NCI-H128 (cell line): Measurements from ENCODE around the gene MYO19.

Experiments
- DNase-seq: peaks from one replicate; lab custom pipeline; 2025; ENCODE audit not compliant: unreplicated experiment; lab: John Stamatoyannopoulos, UW

MYO19 gene

GRCh38 chr17:36534840-36535668 lies at the start of gene MYO19, which contains the start of gene PIGW:
Gene MYO19 (minus strand): TSS chr17:36534868. CDS start chr17:36532538, 2,330 bp downstream.
Gene PIGW (plus strand): TSS chr17:36534987. CDS start chr17:36537102, 2,115 bp downstream.
- peak; percentile 42 for DNase-seq

GRCh38 chr17:36583787-36584186 lies 49.1 kb upstream of the MYO19 start:
- DNase-seq: no peak

- no peak for DNase-seq
Observed at GRCh38 chr17:36578671-36579070, 44.0 kb upstream of the MYO19 start.

GRCh38 chr17:36576793-36577192 lies 42.1 kb upstream of the MYO19 start:
- no peak for DNase-seq

DNA sequence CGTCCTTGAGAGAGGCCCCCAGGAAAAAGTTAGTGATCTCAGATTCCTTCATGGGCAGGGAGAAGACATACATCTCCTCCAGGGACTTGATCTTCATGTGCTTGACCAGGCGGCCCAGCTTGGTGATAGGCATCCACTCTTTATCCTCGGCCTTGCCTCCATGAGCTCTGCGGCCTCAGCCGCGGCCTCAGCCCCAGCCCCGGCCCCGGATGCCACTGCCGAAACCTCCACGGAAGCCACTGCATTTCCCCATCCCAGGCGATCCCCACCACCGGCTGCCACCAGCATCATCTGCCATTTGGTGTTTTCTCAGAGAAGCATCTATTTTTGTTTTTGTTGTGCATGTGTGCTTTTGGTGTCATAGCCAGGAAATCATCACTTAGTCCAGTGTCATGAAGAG lies 40.4 kb upstream of the MYO19 start:
- DNase-seq: no peak

DNA sequence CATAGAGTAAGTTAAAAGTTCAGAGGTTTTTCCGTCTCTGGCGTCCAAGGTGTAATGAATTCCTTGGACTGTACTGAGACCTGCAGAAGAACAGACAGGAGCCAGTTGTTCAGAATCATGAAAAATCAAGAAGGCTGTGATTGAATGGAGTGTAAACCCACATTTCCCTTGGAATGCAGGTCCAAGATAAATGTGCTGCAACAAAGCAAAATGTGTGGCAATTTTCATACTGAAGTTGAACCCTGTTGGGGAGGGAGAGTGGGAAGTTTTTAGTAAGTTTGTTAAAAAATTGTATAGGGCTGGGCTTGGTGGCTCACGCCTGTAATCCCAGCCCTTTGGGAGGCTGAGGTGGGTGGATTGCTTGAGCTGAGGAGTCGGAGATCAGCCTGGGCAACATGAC lies 31.4 kb upstream of the MYO19 start:
- no peak for DNase-seq

DNA sequence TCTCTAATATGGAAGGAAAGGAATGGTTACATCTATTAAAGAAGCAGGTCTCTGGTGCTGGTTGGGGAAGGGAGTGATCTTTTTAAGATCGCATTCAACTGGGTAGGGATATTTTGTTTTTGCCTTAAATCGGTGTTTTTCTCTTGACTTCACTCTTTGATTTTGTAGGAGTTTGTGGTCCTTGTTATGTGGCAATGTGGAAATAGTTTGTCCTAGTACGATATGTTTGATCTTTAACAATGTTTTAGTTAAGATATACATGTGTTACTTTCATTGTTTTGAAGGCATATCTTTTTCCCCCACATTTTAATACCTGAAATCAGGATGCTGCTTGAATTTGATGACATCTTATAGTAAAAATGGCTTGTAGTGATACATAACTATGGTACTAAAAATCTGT lies 18.8 kb upstream of the MYO19 start:
- DNase-seq: no peak

DNA sequence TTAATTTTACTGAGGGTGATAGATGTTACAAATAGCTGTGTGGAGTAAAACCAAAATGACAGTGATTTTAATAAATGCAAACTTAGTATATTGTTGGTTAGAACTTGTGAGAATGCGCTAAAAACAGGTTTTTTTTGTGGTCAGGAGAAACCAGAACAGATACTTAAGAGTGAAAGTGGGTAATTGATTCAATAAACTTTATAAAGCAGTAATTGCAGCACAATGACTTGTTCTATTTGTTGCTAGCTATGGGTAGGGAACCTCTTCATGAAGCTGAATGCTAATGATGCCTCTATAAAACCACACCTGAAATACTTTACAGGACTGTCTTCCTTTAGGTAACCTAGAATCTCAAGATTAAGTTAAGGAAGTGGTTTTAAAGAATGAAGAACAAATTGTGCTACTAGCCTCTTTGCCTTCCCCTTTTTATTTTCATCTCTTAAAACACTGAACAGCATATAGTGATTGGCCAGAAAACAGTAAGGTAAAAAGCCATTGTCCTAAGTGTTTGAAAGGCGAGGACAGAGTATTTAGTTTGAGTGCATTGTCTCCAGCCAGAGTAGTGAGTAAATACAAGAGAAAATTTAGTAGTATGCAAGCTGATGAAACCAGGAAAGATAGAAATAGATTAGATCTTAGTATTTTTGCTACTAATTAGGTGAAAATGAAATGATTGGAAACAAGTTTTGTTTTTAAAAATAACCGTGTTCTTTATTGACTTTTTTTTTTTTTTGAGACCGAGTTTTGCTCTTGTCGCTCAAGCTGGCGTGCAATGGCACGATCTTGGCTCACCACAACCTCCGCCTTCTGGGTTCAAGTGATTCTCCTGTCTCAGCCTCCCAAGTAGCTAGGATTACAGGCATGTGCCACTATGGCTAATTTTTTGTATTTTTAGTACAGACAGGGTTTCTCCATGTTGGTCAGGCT lies 16.1 kb upstream of the MYO19 start:
- DNase-seq: no peak

DNA sequence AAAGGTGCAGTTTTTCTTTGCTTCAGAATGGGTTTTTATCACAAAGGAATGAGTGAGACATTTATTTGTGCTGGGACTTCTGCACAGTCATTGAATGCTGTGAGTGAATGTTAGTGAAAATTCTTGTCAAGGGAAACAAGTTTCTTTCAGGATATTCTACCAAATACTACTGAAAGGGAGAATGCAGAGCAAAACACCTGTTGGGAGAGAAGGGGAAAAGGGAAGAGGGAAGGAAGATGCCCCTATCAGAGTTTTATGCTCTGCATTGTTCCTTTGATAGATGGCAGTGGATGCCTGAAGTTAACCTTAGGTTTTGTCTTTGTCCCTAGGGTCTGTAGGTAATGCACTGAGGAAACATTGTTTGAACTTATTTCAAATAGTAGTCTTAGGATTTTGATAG lies 13.1 kb upstream of the MYO19 start:
- no peak for DNase-seq

GRCh38 chr17:36546418-36547093 lies 11.9 kb upstream of the MYO19 start:
- no peak for DNase-seq

- peak; percentile 89 for DNase-seq
Observed at GRCh38 chr17:36545465-36546417, 11.1 kb upstream of the MYO19 start.

- no peak for DNase-seq
Observed at GRCh38 chr17:36545077-36545464, 10.4 kb upstream of the MYO19 start.

- DNase-seq: peak; percentile 48
Observed at GRCh38 chr17:36544307-36545076, 9.8 kb upstream of the MYO19 start, which contains the start of gene GGNBP2. Gene GGNBP2 (plus strand): TSS chr17:36544919. CDS start chr17:36545725, 806 bp downstream.

- no peak for DNase-seq
Observed at GRCh38 chr17:36544044-36544306, 9.3 kb upstream of the MYO19 start.

DNA sequence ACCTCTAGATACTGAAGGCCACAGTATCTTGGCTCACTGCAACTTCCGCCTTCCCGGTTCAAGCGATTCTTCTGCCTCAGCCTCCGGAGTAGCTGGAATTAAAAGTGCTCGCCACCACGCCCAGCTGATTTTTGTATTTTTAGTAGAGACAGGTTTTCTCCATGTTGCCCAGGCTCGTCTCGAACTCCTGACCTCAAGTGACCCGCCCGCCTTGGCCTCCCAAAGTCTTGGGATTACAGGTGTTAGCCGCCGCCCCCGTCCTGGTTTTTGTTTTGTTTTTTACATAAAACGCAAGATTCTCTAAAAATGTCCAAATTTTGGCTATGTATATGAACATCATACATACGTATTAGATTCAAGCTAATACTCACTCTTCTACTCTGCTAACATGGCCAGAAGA lies 8.1 kb upstream of the MYO19 start:
- no peak for DNase-seq

GRCh38 chr17:36540696-36541095 lies 6.0 kb upstream of the MYO19 start:
- no peak for DNase-seq

GRCh38 chr17:36535669-36536081 lies 1.0 kb upstream of the MYO19 start:
- no peak for DNase-seq

DNA sequence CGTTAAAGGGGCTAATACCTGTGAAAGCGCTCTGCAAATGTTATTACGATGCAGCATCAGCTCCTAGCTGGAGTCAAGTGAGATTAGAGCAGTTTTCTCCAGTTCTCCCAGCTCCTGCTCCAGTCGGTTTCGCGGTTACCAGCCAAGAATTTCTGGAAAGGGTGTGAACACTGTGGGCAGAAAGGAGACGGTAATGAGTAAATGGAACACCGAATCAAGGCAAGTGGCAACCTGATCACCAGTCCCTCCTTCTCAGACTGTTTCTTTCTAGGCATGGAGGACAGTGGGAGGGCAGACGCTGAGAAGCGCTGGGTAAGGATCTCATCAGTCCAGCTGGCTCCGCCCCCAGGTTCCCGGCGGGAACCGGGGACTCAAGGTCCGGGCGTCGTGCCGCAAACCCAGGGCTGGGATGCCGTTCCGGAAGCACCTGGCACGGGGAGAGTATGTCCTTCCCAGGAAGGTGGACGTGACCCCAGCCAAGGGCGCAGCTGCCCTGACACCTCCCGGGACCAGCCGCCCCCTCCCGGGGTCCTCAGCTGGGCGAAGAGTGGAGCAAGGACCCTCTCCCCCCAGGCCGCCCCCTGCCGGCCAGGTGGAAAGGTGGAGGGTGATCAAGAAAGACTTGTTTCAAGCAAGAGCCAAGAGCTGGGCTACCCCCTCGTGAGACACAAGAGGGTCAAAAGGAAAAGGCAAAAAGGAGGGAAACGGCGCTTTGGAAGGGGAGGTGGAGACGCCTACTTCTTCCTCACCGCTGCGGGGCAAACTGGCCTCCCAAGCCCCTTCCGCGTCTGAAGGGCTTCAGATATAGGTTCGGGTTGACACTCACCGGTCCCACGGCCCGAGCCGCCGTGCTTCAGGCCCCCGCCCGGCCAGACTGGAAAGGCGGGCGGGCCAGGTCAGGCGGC lies 481 bp downstream of the MYO19 start:
- DNase-seq: no peak
